Spinal cord (tissue), 10 donors: ENCODE results near the gene GPRIN3. TPM values are rescaled to one million over a fixed set of nuclear protein-coding genes. Genes with fewer than 3 reads are reported as not detected.

Experiments
- DNase-seq, 6 donors: peaks; one replicate each; pipeline versions ENCODE4 v3.0.0 to v3.0.0-alpha.2; 2013 to 2015; ENCODE audit warnings: low spot score in 6 of 6, low read depth in 4 of 6
- H3K27ac ChIP-seq: one replicate; pipeline ENCODE4 v1.5.1; 2013; ENCODE audit warnings: low read depth, low read length, control low read depth
- H3K27me3 ChIP-seq: one replicate; pipeline ENCODE4 v1.6.1; 2013; ENCODE audit warnings: low read length; ENCODE audit not compliant: control insufficient read depth, insufficient read depth
- H3K36me3 ChIP-seq: one replicate; pipeline ENCODE4 v1.6.1; 2013; ENCODE audit warnings: low read length; ENCODE audit not compliant: control insufficient read depth, insufficient read depth
- H3K4me1 ChIP-seq: one replicate; pipeline ENCODE4 v1.6.1; 2013; ENCODE audit warnings: low read length; ENCODE audit not compliant: control insufficient read depth, insufficient read depth
- H3K4me3 ChIP-seq: one replicate; pipeline ENCODE4 v1.5.1; 2013; ENCODE audit warnings: low read depth, low read length, control low read depth
- H3K9me3 ChIP-seq: one replicate; pipeline ENCODE4 v1.6.1; 2013; ENCODE audit warnings: low read length; ENCODE audit not compliant: control insufficient read depth, insufficient read depth
- WGBS: methylation state at CpG from one replicate; pipeline ENCODE4 v1.1.5; 2013; ENCODE audit warnings: missing lambda C conversion rate; ENCODE audit not compliant: insufficient coverage; 5-methylcytosine and 5-hydroxymethylcytosine counted together
- polyA plus RNA-seq, 2 donors: library from polyadenylated mRNA; unstranded; fragments of 120-200 nt; gene quantifications; one replicate each; pipeline ENCODE4 v1.2.1, GENCODE V29; 2013; ENCODE audit not compliant: insufficient read length in 2 of 2
- total RNA-seq, 2 donors: library from RNA; depleted of rRNA in 1 of 2; stranded (reverse); fragments of 120-200 nt in 1 of 2; fragments of >200 nt in 1 of 2; gene quantifications; one replicate each; pipeline versions ENCODE4 v1.2.3 to v1.2.4, GENCODE V29; 2013 to 2014
- donor health status: healthy.

The GPRIN3 gene
- total and polyA plus RNA-seq, 4 donors = 6.3 to 29.5 (median 12.8) TPM

DNA sequence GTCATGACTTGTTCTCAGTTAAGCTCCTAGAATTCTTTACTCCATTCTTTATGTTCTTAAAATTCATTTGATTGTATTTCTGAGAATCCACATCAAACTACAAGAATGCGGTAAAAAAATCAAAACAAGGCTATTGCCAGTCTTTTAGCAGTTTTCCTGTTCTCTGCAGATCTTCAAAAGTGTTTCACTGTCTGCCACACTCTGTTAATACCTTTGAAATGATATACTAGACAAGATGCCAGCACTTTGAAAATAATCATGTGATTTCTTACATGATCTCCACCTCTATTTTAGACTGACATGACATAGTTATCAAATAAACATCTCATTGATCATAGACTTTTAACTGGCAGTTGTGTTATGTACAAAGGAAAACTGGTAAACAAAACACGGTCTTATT, 30.1 kb upstream of the GPRIN3 start:
- Histone ChIP-seq H3K4me1 (no peaks in the 10 kb centered on the region), H3K27me3 (no peaks in the 10 kb centered on the region), H3K36me3 (no peaks in the 10 kb centered on the region), H3K4me3 (no peak overlapping the region), H3K9me3 (no peaks in the 10 kb centered on the region), H3K27ac (no peak overlapping the region)
- no peak for DNase-seq
- no CpG with 5 or more reads among the region's 2 CpGs for WGBS

DNA sequence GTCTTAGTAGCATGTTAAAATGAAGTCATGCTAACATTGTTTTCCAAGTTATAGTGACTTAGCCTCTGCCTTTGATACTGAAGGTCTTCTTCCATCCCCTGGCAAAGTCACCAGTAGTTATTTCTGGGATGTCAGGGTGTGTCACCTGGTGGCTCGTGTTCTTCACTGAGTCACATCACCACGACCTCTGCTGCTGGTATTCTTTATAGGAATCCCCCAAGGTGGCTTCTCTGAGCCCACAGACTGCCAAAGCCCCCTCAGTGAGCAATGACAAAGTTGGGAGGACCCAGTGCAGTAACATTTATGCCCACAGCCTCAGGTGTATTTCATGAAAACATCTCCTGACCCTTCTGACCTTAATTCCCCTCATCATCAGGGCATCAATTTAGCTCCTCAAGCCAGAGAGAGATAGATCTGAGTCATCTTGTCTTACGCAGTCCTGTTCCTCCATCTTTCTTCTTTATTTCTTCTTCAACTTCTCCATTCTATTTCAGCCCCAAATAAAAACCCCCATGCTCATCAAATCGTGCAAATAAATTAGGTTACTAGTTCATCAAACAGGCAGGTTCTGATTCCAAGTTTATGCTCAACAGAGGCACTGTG, 29.3 kb upstream of the GPRIN3 start:
- Histone ChIP-seq H3K36me3 (no peaks in the 10 kb centered on the region), H3K4me3 (no peak overlapping the region), H3K9me3 (no peaks in the 10 kb centered on the region), H3K27me3 (no peaks in the 10 kb centered on the region), H3K4me1 (no peaks in the 10 kb centered on the region), H3K27ac (no peak overlapping the region)
- 88% methylated on average over 1 of the region's 4 CpGs for WGBS
- no peak for DNase-seq

DNA sequence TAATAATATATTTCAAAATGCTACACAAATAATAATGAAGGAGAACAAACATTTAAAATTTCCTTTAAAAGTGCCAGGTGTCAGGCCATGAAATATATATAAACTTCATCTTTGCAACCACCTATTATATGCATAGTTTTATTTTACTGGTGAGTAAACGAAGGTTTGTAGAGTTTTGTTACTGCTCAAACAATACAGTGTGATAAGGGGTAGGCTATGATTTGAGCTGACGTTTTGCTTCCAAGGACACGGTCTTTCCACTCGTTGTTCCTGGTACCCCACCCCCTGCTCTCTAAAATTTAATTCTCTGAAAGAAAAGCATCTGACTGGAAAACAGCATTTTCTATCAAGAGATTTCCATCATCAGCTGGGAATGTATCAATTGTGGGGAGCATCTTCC, 27.2 kb upstream of the GPRIN3 start:
- no CpG with 5 or more reads among the region's 4 CpGs for WGBS
- H3K4me1 ChIP-seq = no peaks in the 10 kb centered on the region
- no peak for DNase-seq
- H3K36me3 ChIP-seq = no peaks in the 10 kb centered on the region
- H3K4me3 ChIP-seq = no peak overlapping the region
- no peaks in the 10 kb centered on the region for H3K9me3 ChIP-seq
- no peak overlapping the region for H3K27ac ChIP-seq
- no peaks in the 10 kb centered on the region for H3K27me3 ChIP-seq

DNA sequence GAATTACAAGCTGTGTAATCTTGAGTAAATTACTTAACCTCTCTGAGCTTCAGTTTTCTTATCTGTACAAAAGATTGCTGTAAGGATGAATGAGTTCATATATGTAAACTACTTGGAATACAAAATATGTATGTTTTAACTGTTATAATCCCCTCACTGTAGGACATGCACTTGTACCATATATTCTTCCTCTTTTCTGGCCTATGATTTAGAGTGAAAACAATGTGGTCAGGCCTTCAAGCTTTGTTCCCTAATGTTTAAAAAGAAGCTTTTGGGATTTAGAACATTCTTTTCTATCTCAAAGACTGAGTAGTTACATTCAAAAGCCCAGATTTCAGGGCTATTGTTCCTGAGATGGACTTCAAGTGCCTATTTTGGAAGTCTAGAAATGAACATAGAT, 26.7 kb upstream of the GPRIN3 start:
- Histone ChIP-seq H3K9me3 (no peaks in the 10 kb centered on the region), H3K27me3 (no peaks in the 10 kb centered on the region), H3K36me3 (no peaks in the 10 kb centered on the region), H3K4me3 (no peak overlapping the region), H3K4me1 (no peaks in the 10 kb centered on the region), H3K27ac (no peak overlapping the region)
- DNase-seq = no peak

DNA sequence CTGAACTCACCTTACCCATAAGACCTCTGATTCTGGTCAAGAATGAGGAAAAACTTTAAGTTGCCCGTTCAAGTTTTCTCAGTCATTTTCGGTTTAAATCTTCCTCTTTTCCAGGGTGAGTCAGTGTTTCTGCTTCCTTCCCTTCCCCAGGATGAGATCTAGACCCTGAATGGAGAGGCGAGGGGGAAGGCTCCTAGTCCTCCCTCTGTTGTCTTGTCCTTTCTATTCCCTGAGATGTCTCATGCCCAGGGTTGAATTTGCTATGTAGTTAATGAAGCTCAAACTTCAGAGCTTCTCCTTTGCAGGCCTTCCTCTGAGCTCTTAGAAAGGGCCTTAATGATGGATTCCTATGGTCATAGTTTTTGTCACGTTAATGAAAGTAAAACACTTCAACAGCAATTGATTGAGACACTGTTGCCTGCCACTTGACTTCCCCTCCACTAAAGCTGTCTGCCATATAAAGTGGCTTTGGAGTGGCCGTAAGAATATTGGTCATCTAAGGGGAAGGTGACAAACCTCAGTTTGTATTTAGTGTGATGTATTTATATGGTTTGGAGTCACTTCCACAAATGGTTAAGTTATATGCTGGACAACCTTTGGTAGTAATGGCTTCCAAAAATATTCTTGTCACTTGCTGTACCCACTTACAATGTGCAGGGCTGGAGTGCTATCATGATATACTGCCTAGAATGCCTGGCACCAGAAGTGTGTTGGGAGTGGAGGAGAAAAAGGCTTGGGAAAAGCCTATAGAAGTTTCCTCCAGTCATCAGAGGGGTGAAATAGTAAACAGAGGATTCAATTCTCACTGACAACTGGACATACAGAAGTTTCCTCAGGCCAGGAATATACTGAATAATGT, 24.3 kb upstream of the GPRIN3 start:
- DNase-seq = no peak
- WGBS = 90% methylated on average over 2 of the region's 5 CpGs
- Histone ChIP-seq H3K4me1 (no peaks in the 10 kb centered on the region), H3K27me3 (no peaks in the 10 kb centered on the region), H3K36me3 (no peaks in the 10 kb centered on the region), H3K27ac (no peak overlapping the region), H3K4me3 (no peak overlapping the region), H3K9me3 (no peaks in the 10 kb centered on the region)

DNA sequence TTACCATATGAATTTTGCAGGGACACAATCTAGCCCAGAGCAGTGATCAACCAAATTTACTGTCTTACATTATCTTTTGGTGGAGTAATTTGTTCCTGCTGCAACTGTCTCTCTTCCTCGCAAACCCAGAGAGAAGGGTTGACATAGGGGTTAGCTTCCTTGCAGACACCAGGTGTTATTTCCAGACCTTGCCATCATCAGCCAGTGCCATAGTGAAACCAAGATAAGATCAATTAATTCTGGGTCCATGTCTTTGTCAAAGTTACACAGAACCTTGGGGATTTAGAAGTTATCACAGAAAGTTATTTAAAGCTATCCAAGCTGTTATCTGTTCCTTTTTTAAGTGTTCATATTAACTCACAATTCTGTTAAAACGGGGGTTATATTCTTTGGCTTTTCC, 23.6 kb upstream of the GPRIN3 start:
- Histone ChIP-seq H3K27ac (no peak overlapping the region), H3K9me3 (no peaks in the 10 kb centered on the region), H3K36me3 (no peaks in the 10 kb centered on the region), H3K4me3 (no peak overlapping the region), H3K27me3 (no peaks in the 10 kb centered on the region), H3K4me1 (no peaks in the 10 kb centered on the region)
- WGBS = no CpG with 5 or more reads among the region's 2 CpGs
- no peak for DNase-seq

DNA sequence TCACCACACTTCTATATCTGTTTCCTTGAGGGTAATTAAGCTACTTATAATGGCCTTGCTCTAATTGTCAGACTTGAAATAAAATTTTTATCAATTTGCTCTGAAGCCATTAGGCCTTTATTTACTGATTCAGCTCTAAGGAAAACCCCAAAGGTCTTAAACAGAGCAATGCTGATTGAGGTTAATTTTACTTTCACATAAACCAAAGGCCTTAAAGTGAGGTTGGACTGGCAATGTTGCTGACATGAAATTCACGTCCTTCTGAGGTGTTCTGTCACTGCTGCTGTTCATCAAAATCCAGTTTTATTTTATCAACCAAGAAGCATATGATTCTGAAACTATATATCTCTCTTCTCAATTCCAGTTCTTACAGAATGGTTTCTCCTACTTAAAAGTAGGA, 21.7 kb upstream of the GPRIN3 start:
- Histone ChIP-seq H3K36me3 (no peaks in the 10 kb centered on the region), H3K9me3 (no peaks in the 10 kb centered on the region), H3K27ac (no peak overlapping the region), H3K27me3 (no peaks in the 10 kb centered on the region), H3K4me1 (no peaks in the 10 kb centered on the region), H3K4me3 (no peak overlapping the region)
- WGBS = no CpG with 5 or more reads among the region's 1 CpG
- peak in 1 of 6 donors; percentile 68 for DNase-seq

DNA sequence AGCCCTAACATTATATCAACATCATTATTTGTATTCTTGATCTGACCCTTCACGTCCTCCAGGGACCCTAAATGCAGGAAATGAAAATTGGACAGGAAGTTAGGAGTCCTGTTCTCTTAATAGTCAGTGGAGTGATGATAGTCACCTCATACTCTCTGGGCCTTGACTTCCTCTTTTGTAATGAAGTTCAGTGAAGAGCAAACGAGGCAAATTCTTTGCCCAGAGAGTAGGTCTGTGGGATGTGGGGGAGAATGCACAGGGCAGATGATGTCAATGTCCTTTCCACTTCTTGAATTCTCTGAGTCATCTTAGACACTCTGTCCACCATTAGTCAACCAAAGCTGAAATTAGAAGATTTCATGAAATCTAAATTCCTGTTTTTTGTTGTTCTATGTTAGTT, 17.1 kb upstream of the GPRIN3 start:
- no CpG with 5 or more reads among the region's 2 CpGs for WGBS
- Histone ChIP-seq H3K4me3 (no peak overlapping the region), H3K27me3 (no peaks in the 10 kb centered on the region), H3K27ac (no peak overlapping the region), H3K36me3 (no peaks in the 10 kb centered on the region), H3K9me3 (no peaks in the 10 kb centered on the region), H3K4me1 (no peaks in the 10 kb centered on the region)
- DNase-seq = no peak

DNA sequence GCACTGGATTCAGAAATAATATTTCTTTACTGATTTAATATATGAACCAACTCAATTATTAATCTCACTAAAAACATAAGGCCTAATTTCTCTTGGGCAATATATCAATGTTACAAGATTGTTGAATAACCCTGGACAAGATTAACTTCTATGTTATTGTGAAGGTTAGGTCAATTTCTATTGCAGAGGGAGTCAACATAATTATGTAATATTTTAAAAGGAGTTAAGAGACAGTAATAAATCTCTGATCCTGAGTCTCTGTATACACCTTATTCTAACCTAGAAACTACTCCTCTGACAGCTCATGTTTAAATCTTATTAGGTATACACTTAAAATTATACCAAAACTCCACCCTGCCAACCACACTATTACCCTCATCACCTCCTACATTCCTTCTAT, 15.1 kb upstream of the GPRIN3 start:
- no peak for DNase-seq
- H3K9me3 ChIP-seq = no peaks in the 10 kb centered on the region
- H3K27me3 ChIP-seq = no peaks in the 10 kb centered on the region
- no peaks in the 10 kb centered on the region for H3K36me3 ChIP-seq
- no peak overlapping the region for H3K4me3 ChIP-seq
- no peak overlapping the region for H3K27ac ChIP-seq
- H3K4me1 ChIP-seq = no peaks in the 10 kb centered on the region

DNA sequence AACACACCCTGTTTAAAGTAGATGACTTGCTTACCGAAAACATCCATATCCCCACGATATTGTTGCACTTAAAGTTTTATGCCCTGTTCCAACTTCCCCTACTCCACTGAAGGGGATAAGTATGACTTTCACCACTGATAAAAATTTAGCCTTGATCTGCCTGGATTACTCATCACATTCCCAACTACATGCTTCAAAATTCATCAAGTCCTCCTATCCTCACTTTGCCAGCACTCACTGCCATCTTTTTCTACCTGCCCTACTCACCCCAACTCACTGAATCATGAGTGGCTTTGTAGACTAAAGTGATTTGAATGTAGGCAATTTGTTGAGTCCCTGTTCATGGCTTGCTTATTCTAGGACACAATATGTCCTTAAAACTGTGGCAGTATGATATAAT, 12.2 kb upstream of the GPRIN3 start:
- Histone ChIP-seq H3K27ac (no peak overlapping the region), H3K9me3 (no peaks in the 10 kb centered on the region), H3K4me1 (no peaks in the 10 kb centered on the region), H3K27me3 (no peaks in the 10 kb centered on the region), H3K36me3 (no peaks in the 10 kb centered on the region), H3K4me3 (no peak overlapping the region)
- WGBS = 90% methylated on average over 2 of the region's 2 CpGs
- DNase-seq = no peak
